ENCODE measurements around the gene EXOC6B.

Gene EXOC6B

DNA sequence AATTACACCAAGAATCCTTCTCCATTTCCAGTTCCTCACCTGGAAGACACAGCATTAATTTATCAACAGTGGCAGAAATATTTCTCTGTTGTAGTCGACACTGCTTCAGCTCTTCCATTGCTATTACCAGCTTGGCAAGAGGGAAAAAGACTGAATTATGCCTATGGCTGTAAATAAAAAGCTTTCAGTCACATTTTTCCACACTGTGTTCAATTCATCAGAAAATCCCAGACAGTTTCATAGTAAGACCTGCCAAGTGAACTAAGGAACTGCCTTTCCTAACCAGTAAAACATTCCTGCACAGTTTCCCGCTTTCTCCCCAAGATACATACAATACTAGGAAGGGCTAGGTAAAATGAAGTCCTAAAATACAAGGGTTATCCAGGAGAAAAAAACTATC lies 94.7 kb downstream of the EXOC6B start:
- DNase-seq: no peak

DNA sequence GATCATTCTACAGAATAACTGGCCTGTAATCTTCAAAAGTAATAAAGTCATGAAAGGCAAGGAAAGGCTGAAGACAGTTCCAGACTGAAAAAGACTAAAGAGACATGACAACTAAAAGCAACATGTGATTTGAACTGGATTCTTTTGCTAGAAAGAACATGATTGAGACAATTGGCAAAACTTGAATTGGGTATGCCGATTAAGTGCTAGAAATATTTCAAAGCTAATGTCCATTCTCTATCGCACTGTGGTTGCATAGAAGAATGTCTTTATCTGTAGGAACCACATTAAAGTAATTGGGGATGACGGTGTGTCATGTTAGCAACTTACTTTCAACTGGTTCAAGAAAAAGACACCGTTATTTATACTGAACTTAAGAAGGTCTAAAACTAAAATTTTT lies 98.5 kb downstream of the EXOC6B start:
- DNase-seq: no peak

DNA sequence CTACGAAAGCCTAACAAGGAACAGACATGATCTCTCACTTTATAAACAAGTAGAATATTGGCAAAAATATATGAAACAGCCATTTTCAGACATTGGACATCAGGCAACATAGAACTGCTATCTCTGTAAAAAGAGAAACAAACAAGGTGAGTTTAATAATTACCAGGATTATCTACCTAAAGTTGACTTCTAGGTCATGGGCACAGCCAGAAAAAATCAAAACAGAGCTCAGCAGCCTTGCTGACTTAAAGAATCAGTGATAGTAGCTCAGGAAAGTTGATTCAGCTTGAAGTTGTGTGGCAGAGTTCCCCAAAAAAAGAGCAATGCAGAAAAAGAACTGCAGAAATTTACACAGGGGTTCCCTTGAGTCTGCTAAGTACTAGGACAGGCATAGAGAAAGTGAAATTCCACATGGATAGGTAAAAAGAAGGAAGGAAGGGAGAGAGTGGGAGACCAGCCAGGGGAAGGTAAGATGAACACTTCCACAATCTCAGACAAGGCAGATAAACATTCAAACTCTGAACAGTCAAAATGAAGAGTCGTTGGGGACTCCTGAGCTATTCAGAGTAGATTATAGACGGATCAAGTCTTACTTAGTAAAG lies 102.0 kb downstream of the EXOC6B start:
- DNase-seq: no peak

DNA sequence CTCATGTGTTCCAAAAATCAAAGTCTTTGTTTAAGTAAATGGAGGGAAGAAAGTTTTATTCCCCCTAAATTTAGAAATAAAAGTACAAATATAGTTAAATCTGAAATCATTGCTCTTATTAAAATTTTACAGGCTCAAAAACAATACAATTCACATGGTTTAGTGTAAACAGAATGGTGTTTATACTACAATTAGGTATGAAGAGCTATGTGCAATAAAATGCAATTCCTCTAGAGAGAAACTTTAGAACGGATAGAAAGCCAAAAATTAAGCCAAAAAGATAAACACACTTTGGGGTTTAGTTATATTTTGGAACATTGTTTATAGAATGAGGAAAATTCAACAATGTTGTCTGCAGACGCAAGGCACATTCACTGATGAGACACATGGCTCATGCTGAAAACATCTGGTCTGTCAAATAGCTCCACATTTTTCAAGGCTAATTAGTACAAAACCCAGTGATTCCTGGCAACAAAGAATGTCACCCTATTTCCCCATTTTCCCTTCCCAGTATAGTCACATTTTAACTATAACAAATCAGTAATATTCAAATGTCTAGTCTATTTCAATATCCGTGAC lies 103.3 kb downstream of the EXOC6B start:
- DNase-seq: no peak

DNA sequence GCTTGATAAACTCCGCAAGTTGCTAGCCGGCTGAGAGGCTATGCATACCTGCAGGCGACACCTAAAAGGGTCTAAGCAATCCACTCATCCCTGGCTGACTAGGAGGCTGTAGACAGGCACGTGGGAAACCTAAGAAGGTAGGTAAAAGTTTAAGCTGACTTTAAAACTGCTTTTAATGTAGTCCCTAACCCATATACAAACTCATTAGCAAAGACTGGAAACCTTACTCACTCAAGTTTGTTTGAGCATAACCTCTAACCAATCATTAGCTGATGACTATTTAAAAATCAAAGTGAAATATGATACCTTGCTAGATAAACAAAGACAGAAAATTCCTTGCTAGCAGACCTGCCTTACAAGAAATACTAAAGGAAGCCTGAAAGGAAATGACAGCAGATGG lies 106.4 kb downstream of the EXOC6B start:
- DNase-seq: no peak

DNA sequence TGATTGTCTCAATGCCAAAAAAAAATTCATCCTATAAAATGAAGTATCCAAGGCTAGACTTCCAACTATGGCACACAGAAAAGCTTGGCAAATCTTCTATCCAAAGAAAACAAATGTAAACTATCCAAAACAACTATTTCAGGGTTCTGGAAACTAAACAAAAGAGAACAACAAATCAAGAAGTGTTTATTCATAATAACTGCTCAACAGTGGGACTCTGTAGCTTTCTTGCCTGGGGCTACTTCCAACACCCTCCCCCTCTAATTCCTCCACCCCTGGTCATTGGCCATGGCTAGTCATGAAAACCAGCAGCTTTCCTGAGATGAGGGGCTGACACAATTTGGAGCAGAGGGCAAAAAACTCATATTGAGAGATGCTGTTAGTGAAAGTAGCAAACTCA lies 107.0 kb downstream of the EXOC6B start:
- no peak for DNase-seq

DNA sequence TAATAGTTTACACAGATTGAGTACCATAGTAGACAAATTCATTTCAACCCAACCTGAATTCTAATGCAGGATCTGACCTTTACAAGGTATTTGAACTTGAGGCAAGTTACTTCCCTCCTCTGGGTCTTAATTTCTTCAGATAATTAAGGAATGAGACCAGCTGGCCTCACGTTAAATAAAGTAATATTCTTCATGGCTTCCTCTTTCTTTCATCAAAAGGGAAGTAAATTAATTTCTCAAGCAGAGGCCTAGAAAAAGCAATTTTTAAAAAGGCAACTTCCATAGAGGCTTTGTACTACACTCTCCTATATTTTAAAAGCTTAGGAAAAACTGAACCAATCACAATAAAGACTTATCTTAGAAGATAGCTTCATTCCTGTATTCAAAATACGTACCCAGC lies 109.2 kb downstream of the EXOC6B start:
- DNase-seq: no peak

DNA sequence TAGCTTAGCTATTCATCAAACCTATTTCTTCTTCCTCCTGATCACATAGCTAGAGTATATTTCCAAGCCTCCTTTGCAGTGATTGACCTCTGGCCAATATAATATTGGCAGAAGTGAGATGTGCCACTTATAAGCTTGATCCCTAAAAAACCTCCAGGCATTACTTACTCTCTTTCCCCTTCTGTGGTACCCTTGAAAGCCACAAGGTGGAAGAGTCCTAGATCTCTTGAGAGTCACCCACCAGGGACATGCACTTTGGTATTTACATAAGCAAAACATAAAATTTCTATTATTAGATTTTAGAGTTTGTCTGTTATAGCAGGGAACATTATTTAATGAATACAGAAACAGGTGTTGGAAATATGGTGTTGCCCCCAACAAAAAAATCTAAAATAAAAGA lies 112.0 kb downstream of the EXOC6B start:
- no peak for DNase-seq

DNA sequence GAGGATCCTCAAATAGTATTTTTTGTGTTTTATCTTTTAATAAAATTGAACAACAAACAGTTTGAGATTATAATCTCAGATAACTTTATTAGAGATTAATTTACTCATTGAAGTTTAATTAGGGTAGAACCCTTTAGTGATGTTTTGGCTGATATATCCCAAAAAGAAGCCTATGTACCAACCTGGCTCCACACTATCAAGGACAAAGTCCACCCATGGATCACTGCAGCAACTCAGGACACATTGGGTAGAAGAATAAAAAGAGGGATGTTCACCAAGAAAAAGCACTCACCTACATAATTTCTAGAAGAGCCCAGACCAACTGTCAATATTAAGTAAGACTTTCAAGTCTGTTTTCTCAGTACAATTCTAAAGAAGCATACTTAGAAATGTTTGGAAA lies 112.9 kb downstream of the EXOC6B start:
- DNase-seq: no peak

DNA sequence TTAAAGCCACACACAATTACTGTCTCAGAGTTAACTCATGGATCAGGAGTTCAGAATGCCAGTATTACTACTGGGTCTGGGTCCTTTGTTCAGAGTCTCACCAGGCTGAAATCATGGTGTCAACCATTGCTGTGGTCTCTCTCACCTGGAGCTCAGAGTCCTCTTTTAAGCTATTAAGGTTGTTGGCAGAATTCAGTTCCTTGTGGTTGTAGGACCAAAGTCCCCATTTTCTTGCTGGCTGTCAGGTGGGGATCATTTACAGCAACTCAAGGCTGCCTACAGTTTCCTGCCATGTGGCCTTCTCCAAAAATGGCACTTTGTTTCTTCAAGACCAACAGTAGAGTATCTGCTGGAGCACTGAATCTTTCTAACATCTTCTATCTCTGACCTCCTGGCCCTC lies 113.5 kb downstream of the EXOC6B start:
- DNase-seq: no peak

DNA sequence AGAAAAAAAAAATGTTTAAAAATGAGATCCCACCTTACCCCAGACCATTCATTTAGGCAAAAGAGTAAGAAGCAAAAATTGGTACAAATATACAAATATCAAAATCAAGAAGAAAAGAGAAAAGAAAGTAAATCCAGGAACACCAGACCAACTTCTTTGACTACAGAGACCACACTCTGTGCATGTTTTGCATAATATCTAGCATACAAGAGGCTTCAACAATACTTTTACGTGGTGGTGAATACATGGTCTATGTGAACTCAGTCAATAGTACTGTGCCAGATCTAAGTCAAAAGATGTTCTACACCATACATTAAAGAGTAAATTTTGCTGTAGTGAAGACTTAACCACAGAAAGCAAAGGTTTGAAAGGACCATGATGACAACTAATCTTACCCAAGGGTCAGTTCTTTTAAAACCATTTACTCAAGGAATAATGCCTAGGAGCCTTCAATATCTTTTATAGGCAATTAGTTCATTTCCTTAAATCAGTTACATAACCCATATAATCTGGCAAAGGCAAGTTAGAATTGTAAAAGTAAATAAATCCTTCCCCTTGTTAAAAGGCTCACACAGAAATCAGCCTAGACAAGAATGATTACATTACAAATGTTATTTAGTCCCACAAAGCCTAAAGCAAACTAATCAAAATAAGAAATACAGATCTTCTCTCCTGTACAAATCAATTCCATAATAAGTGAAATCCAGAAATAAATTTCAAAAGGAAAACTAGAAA lies 115.2 kb downstream of the EXOC6B start:
- no peak for DNase-seq

DNA sequence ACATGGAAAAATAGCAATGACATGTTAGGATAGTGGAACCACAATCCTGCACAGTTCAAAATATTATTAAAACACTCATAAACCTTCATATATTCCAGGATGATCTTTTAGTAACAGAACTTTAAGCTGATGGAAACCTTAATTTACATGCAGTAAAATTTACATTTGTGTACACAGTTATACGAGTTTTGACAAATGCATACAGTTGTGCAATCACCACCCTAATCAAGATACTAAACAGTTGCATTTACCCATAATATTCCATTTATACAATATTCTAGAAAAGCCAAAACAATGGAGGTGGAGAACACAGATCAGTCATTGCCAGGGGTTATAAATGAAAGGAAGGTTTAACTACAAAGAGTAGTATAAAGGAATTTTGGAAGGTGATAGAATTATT lies 117.6 kb downstream of the EXOC6B start:
- no peak for DNase-seq

DNA sequence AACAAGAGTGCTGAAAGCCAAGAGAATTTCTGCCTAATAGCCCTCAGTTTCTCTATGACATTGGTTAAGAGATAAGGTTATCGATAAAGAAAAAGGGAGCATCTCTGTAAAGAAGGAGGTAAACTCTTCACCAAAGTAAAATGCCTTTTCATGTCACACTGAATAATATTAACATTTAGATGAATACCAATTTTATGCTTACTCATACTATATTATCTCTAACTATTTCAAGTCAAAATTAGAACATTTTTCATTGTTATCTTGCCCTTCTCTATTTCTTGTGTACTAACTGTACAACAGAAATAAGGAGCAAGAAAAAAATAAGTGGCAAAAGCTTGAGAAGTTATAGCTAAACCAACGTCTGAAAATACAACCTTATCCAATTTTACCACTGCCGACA lies 127.5 kb downstream of the EXOC6B start:
- no peak for DNase-seq

DNA sequence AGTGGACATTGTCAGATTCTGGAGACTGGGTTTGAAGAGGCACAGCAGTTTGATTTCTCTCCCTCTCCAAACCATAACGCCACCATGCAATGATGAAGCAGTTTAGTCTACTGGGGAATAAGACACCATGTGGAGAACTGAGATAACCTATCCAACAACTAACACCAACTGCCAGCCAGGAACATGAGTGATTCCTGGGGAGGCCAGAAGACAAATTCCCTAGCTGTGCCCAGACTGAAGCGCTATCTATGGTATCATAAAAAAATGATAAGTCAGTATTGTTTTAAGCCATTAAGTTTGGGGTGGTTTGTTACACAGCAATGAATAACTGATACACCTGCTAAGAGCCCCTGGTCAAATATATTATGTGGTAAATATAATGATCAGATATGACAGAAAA lies 129.3 kb downstream of the EXOC6B start:
- DNase-seq: no peak

DNA sequence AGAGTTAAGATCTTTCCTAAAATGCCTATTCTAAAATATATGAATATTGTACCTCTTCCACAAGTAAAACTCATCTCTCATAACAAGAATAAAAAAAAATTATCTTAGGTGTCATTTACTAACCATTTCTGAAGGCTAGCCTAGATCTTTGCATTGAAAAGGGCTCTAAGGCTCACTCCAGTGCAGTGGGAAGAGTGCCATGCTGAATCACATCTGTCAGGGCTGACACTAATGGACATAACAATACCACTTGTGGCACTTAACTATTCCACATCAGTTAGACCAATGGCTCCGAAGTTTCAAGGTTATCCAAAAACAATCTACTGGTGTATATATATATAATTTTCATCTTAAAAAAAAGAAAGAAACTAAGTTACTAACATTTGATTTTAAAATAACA lies 130.2 kb downstream of the EXOC6B start:
- DNase-seq: no peak

DNA sequence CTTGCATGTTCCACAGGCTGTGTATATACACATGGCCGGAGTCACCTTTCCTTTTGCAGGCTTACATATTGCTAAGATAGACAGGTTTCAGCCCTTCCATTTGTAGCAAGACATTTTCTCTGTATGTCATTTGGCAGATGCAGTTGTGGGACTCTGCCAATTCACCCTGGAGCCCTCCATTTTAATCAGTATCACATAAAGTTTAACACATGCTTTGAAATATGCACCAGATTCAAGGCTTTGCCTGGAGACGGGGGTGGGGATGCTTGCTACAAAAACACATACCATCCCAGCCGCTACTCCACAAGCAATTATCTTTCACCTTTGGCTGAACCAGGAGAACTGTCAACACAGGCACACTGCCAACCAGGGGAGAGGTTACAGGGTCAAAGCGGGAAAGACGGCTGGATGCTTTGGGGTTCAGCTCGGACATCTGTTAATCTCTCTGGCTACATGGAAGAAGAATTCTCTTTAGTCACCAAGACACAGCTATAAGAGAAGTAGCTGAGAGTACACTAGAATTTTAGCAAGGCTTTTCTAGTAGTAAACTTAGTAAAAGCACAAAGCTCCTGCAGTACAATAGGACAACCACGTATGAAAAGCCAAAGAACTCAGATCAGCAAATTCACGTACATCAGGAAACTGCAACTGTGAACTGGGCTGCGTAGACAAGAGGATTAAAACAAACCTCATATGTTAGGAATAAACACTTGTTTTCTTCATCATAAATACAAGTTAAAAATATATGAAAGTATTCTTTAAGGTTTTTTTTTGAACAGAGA lies 130.9 kb downstream of the EXOC6B start:
- DNase-seq: no peak

DNA sequence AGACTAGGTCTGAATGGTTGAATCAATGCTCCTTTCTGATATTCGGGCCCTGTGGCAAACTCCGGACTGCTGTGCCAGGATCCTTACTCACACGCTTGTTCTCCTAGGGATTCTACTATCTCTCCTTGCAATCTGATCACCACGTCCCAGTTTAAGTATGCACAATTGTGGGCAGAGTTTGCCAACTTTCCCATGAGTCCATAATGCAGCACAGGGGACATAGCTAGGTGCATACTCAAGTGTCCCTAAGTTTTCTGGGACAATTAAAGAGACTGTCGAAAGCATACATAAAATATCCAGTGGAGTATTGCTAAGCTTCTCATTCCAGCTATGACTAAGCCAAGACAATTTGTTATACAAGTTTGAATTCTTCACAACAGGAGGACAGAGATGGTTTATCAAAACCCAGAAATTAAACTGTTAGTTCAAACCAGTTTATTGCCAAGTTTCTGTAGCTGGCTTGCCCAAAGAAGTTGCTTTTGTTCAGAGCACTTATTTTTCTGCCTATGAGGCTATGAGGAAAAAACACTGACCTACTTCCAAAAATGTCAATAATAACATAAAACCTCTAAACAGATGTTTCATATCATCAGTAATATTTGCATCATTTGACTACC lies 136.1 kb downstream of the EXOC6B start:
- no peak for DNase-seq

DNA sequence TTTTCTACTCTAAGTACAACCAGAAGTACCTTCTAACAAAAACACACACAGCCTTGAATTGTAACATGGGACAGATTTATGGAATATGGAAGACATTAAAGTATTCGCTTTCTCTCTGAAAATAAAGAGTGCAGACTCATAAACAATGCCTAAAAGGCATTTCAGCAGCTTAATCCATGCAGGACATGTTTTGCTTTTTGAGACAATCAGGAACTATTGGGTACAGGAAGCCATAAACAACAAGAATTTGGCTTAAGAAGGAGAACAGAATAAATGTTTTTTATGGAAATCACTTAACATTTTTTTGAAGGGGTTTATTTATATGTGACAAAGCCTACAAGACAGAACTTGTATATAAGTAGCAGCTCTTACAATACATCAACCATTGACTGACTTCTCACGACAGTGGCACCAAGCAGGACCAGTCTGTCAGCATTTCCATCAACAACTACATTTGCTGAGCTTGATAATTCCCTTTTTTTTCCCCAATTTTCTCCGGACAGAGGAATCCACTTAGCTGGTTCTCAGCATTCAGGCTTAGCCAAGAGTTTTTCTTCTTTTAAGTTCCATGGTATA lies 140.1 kb downstream of the EXOC6B start:
- DNase-seq: no peak

DNA sequence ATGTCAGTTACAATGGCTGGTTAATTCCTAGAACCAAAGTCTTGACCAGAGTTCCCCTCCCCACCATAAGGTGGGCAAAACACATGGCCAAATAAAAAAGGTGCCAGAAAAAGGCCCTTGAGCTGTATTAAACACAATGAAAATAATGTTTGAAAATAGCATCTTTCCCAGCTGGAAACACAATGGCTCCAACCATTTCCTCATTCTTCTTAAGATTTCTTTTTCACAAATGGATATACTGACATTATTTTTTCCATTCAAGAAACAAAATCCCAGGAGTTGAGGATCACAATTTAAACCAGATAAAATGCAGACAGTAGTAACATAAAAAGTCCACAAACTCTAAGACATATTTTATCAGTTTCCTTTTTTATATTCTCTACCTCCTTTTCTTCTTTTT lies 143.8 kb downstream of the EXOC6B start:
- DNase-seq: no peak

DNA sequence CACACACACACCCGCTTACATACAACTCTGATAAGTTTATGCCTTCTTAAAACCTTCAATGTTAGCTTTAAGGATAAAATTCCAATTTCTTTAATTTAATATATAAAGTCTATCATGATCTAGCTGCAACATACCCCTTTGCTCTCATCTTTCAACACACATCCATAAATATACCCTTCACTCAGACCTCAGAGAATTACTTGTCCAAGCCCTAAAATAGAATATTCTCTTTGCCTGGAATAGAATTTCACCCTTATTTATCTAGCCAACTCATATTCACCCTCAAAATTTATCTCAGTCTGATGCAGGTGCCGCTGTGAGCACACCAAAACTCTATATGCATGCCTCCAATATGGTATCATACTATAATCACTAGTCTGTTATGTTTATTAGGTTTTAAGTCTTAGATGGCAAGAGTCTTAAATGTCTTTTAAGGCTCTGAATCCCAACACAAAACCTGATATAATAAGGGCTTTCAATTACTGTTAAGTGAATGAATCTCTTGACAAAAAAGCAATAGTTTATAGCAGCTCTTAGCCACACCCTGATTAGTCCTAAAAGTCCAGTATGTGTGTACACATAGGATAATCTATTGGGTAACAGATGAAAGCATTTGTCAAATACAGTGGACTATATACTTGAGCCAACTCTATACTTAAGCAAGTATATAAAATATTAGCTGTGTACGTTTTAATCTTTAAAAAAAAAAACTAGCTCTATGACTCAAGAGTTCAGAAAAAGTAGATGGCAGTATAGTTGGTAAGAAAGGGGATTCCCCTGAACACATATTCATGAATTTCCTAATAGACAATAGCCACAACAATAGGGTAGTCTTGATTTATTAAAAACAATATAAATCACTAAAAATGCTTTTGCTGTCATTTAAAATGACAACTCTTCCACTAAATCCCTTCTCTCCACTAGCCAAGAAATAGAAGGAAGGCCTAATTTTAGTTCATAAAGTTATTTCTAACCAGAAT lies 144.5 kb downstream of the EXOC6B start:
- no peak for DNase-seq

DNA sequence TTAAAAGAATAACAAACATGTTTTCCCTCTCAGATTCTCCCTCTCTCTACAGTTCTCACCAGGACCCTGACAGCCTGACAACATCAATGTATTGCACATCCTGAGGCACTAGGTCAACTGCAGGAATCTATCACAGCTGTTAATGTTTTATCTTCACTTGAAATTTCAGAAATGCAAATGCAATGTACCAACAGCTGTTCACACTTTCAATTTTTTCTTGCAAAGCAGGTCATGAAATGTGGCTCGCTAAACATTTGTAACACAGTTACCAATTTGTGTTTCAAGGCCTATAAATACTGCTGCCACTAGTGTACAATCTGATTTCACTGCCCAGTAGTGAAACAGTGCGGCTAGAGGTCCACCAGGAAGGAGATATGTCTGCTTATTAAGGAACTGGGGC lies 147.8 kb downstream of the EXOC6B start:
- no peak for DNase-seq
